Measurements from ENCODE around the gene CARMIL1.

Gene CARMIL1

DNA sequence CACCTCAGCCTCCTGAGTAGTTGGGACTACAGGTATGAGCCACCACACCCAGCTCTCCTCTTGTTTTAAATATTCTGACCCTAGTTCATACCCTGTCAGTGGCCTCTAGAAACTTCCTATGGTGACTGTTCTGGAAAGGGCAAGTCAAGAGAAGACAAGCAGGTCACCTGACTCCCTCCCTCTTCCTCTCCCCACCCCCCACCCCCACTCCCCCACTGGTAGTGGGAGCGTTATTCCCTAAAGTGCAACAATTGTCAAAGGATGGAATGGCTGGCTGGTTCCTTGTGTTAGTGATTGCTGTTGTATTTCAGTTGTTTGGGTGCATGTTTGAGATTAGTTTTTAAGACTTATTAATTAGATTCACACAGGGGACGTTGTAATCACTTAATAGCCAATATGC, 136.1 kb downstream of the CARMIL1 start:
- H3K9ac ChIP-seq (ENCODE audit: low read depth, low read length): no peak overlapping the region
- H3K4me3 ChIP-seq (ENCODE audit: low read length): no peak overlapping the region
- H3K27me3 ChIP-seq (ENCODE audit: control insufficient read depth, insufficient read depth, low read length): no peaks in the 10 kb centered on the region
- H3K9me3 ChIP-seq (replicated peaks; ENCODE audit: low read length): no peaks in the 10 kb centered on the region
- no peaks in the 10 kb centered on the region for H3K4me1 ChIP-seq (ENCODE audit: control insufficient read depth, insufficient read depth, low read length)
- H3K4me2 ChIP-seq (ENCODE audit: low read length): no peak overlapping the region
- H3K36me3 ChIP-seq (ENCODE audit: insufficient read depth, low read length): no peaks in the 10 kb centered on the region

GRCh38 chr6:25415701-25416100, 136.5 kb downstream of the CARMIL1 start:
- no peak overlapping the region for H3K4me3 ChIP-seq (ENCODE audit: low read length)
- no peaks in the 10 kb centered on the region for H3K27me3 ChIP-seq (ENCODE audit: control insufficient read depth, insufficient read depth, low read length)
- H3K36me3 ChIP-seq (ENCODE audit: insufficient read depth, low read length): no peaks in the 10 kb centered on the region
- no peaks in the 10 kb centered on the region for H3K9me3 ChIP-seq (replicated peaks; ENCODE audit: low read length)
- H3K4me2 ChIP-seq (ENCODE audit: low read length): no peak overlapping the region
- no peaks in the 10 kb centered on the region for H3K4me1 ChIP-seq (ENCODE audit: control insufficient read depth, insufficient read depth, low read length)
- H3K9ac ChIP-seq (ENCODE audit: low read depth, low read length): no peak overlapping the region

GRCh38 chr6:25417046-25417605, 138.0 kb downstream of the CARMIL1 start:
- Histone ChIP-seq H3K9ac (ENCODE audit: low read depth, low read length) (no peak overlapping the region), H3K4me2 (ENCODE audit: low read length) (no peak overlapping the region), H3K36me3 (ENCODE audit: insufficient read depth, low read length) (no peaks in the 10 kb centered on the region), H3K4me1 (ENCODE audit: control insufficient read depth, insufficient read depth, low read length) (no peaks in the 10 kb centered on the region), H3K9me3 (replicated peaks; ENCODE audit: low read length) (no peaks in the 10 kb centered on the region), H3K4me3 (ENCODE audit: low read length) (no peak overlapping the region), H3K27me3 (ENCODE audit: control insufficient read depth, insufficient read depth, low read length) (no peaks in the 10 kb centered on the region)

- Histone ChIP-seq H3K9me3 (replicated peaks; ENCODE audit: low read length) (no peaks in the 10 kb centered on the region), H3K27me3 (ENCODE audit: control insufficient read depth, insufficient read depth, low read length) (no peaks in the 10 kb centered on the region), H3K9ac (ENCODE audit: low read depth, low read length) (no peak overlapping the region), H3K4me3 (ENCODE audit: low read length) (no peak overlapping the region), H3K4me1 (ENCODE audit: control insufficient read depth, insufficient read depth, low read length) (no peaks in the 10 kb centered on the region), H3K36me3 (ENCODE audit: insufficient read depth, low read length) (no peaks in the 10 kb centered on the region), H3K4me2 (ENCODE audit: low read length) (peak overlapping the region; percentile 35)
Measured at GRCh38 chr6:25418454-25419052, 139.4 kb downstream of the CARMIL1 start.

DNA sequence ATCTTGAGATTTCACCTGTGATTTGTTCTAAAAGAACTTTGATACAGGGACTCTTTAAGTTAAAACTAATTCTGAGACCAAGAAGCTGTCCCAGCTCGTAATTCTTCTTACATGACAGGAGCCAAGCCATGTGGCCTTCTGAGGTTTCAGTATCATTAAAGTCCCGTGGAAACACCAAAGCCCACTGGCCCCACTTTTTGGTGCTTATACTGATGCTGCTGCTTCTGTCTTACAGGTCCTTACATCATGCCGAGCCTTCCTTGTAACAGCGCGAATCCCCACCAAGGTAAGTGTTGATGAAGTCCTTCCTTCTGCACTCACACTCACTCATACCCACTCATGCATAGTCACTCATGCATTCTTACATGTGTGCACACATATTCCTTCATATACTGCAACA, 140.7 kb downstream of the CARMIL1 start:
- Histone ChIP-seq H3K9ac (ENCODE audit: low read depth, low read length) (no peak overlapping the region), H3K27me3 (ENCODE audit: control insufficient read depth, insufficient read depth, low read length) (no peaks in the 10 kb centered on the region), H3K4me2 (ENCODE audit: low read length) (no peak overlapping the region), H3K9me3 (replicated peaks; ENCODE audit: low read length) (no peaks in the 10 kb centered on the region), H3K36me3 (ENCODE audit: insufficient read depth, low read length) (no peaks in the 10 kb centered on the region), H3K4me3 (ENCODE audit: low read length) (no peak overlapping the region), H3K4me1 (ENCODE audit: control insufficient read depth, insufficient read depth, low read length) (no peaks in the 10 kb centered on the region)

- H3K4me1 ChIP-seq (ENCODE audit: control insufficient read depth, insufficient read depth, low read length): no peaks in the 10 kb centered on the region
- no peak overlapping the region for H3K4me2 ChIP-seq (ENCODE audit: low read length)
- H3K36me3 ChIP-seq (ENCODE audit: insufficient read depth, low read length): no peaks in the 10 kb centered on the region
- H3K9ac ChIP-seq (ENCODE audit: low read depth, low read length): no peak overlapping the region
- no peaks in the 10 kb centered on the region for H3K9me3 ChIP-seq (replicated peaks; ENCODE audit: low read length)
- H3K27me3 ChIP-seq (ENCODE audit: control insufficient read depth, insufficient read depth, low read length): no peaks in the 10 kb centered on the region
- H3K4me3 ChIP-seq (ENCODE audit: low read length): no peak overlapping the region
Measured at GRCh38 chr6:25423358-25423757, 144.2 kb downstream of the CARMIL1 start.

DNA sequence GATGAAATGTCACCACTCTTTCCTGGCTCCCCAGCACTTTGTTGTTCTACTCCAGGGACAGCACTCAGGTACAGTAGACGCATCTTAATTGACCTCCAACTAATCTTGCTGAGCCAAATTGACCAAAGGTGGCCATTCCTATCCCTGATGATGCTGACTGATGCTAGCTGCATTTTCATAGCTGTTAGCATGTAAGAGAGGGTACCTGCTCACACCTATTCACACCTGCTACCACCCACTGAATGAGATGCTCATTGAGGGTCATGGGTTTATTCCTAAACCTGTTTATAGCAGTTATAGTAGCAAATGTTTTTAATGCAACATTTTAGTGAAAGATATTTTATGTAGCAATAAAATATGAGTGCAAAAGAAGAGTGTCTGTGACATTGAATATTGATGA, 145.1 kb downstream of the CARMIL1 start:
- Histone ChIP-seq H3K36me3 (ENCODE audit: insufficient read depth, low read length) (no peaks in the 10 kb centered on the region), H3K4me2 (ENCODE audit: low read length) (no peak overlapping the region), H3K27me3 (ENCODE audit: control insufficient read depth, insufficient read depth, low read length) (no peaks in the 10 kb centered on the region), H3K4me3 (ENCODE audit: low read length) (no peak overlapping the region), H3K9ac (ENCODE audit: low read depth, low read length) (no peak overlapping the region), H3K9me3 (replicated peaks; ENCODE audit: low read length) (no peaks in the 10 kb centered on the region), H3K4me1 (ENCODE audit: control insufficient read depth, insufficient read depth, low read length) (no peaks in the 10 kb centered on the region)

DNA sequence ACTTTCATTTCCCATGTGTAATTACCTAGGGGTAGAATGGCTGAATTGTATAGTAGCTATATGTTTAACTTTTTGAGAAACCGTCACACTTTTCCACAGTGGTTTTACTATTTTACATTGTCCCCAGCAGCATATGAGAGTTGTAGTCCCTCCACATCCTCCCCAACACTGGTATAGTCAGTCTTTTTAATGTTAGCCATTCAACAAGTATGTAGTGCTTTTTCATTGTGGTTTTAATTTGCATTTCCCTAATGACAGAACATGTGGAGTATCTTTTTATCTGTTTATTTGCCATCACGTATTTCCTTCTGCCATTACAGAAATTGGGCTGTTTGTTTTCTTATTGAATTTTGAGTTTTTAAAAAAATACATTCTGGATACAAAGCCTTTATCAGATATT, 148.4 kb downstream of the CARMIL1 start:
- Histone ChIP-seq H3K27me3 (ENCODE audit: control insufficient read depth, insufficient read depth, low read length) (no peaks in the 10 kb centered on the region), H3K9me3 (replicated peaks; ENCODE audit: low read length) (no peaks in the 10 kb centered on the region), H3K4me3 (ENCODE audit: low read length) (no peak overlapping the region), H3K9ac (ENCODE audit: low read depth, low read length) (no peak overlapping the region), H3K4me1 (ENCODE audit: control insufficient read depth, insufficient read depth, low read length) (no peaks in the 10 kb centered on the region), H3K36me3 (ENCODE audit: insufficient read depth, low read length) (no peaks in the 10 kb centered on the region), H3K4me2 (ENCODE audit: low read length) (no peak overlapping the region)

DNA sequence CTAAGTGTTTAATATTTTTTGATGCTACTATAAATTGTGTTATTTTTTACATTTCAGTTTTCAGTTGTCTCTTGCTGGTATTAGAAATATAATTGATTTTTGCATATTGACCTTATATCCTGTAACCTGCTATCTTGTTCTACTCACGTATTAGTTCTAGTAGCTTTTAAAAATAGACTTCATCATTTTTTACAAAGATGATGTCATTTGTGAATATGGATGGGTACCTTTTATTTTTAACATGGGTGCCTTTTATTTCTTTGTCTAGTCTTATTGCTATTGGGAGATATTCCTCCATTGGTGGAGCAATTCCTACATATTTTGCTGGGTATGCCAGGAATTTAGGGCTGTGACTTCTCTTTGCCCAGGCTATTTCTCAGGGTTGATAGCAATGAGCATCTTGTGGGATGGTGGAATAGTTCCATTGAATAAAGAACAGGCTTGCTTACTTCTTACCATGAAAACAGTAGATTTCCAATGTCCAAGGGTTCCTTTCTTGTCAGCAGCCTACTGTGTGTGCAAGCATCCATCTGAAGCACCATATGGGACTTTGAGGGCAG, 149.7 kb downstream of the CARMIL1 start:
- Histone ChIP-seq H3K27me3 (ENCODE audit: control insufficient read depth, insufficient read depth, low read length) (no peaks in the 10 kb centered on the region), H3K4me1 (ENCODE audit: control insufficient read depth, insufficient read depth, low read length) (no peaks in the 10 kb centered on the region), H3K36me3 (ENCODE audit: insufficient read depth, low read length) (no peaks in the 10 kb centered on the region), H3K4me2 (ENCODE audit: low read length) (no peak overlapping the region), H3K4me3 (ENCODE audit: low read length) (no peak overlapping the region), H3K9me3 (replicated peaks; ENCODE audit: low read length) (no peaks in the 10 kb centered on the region), H3K9ac (ENCODE audit: low read depth, low read length) (no peak overlapping the region)

DNA sequence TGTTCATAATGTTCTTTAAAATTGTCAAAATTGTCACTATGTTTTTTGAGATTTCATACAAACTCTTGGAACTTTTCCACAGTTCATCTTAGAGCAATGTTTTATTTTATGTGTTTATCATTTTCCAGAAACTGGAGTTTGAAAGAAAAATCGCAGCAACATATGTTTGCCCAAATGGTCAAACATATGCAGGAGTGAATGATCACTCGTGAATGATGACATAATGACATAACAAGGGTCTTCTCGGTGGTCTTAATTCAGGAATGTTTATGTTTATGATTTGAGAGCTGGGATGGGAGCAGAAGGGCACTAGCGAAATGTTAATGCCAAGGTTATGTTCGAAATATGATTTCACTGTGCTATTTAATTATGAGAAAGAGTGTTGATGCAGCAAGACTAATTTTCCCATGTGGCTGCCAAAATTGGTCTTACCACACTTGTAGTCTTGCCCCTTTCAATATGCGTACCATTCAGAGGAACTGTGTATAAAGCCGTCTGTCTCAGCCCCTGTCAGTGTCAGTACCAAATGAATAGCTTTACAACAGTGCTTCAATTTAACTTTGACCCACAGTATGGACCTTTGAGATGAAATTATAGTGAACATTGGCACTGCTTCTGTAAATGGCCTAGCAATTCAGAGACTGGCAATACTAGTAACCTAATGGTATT, 152.3 kb downstream of the CARMIL1 start:
- no peak overlapping the region for H3K9ac ChIP-seq (ENCODE audit: low read depth, low read length)
- H3K4me1 ChIP-seq (ENCODE audit: control insufficient read depth, insufficient read depth, low read length): no peaks in the 10 kb centered on the region
- H3K36me3 ChIP-seq (ENCODE audit: insufficient read depth, low read length): no peaks in the 10 kb centered on the region
- H3K27me3 ChIP-seq (ENCODE audit: control insufficient read depth, insufficient read depth, low read length): no peaks in the 10 kb centered on the region
- no peak overlapping the region for H3K4me3 ChIP-seq (ENCODE audit: low read length)
- no peaks in the 10 kb centered on the region for H3K9me3 ChIP-seq (replicated peaks; ENCODE audit: low read length)
- no peak overlapping the region for H3K4me2 ChIP-seq (ENCODE audit: low read length)

DNA sequence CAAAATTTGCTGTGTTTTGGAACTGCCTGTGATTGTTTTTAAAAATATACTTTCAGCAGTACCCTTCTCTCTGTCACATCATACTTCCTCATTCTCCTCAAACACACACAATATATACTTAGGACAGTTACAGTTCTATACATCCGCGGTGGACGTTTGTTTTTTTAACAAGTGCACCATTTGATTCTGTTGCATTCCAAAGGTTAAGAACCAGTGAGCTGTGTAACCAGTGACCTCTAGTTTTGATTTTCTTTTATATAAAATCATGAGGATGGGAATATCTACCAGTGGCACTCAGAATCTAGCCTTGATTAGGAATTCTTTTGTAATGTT, 152.8 kb downstream of the CARMIL1 start:
- Histone ChIP-seq H3K9ac (ENCODE audit: low read depth, low read length) (no peak overlapping the region), H3K27me3 (ENCODE audit: control insufficient read depth, insufficient read depth, low read length) (no peaks in the 10 kb centered on the region), H3K36me3 (ENCODE audit: insufficient read depth, low read length) (no peaks in the 10 kb centered on the region), H3K4me1 (ENCODE audit: control insufficient read depth, insufficient read depth, low read length) (no peaks in the 10 kb centered on the region), H3K4me3 (ENCODE audit: low read length) (no peak overlapping the region), H3K4me2 (ENCODE audit: low read length) (no peak overlapping the region), H3K9me3 (replicated peaks; ENCODE audit: low read length) (no peaks in the 10 kb centered on the region)

DNA sequence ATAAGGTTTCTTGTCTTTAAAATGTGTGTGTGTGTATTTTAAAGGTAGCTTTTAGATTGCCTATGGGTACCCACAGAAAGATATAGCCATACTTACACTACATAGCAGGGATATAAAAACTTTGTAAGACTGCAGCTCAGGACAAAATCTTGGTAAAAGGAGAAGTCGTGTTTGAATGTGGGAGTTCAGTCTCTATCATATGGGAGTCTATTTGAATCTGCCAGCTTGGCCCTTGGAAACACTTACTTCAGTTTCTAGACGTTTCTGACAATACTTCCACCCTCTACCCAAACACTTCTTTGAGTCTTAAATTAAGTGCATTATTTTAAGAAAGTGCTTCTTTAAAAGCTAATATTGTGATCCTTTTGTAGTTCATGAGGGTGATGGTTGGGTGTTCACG, 155.7 kb downstream of the CARMIL1 start:
- H3K27me3 ChIP-seq (ENCODE audit: control insufficient read depth, insufficient read depth, low read length): no peaks in the 10 kb centered on the region
- H3K9ac ChIP-seq (ENCODE audit: low read depth, low read length): no peak overlapping the region
- no peaks in the 10 kb centered on the region for H3K4me1 ChIP-seq (ENCODE audit: control insufficient read depth, insufficient read depth, low read length)
- H3K9me3 ChIP-seq (replicated peaks; ENCODE audit: low read length): no peaks in the 10 kb centered on the region
- H3K4me2 ChIP-seq (ENCODE audit: low read length): no peak overlapping the region
- no peaks in the 10 kb centered on the region for H3K36me3 ChIP-seq (ENCODE audit: insufficient read depth, low read length)
- H3K4me3 ChIP-seq (ENCODE audit: low read length): no peak overlapping the region

Data from skeletal muscle satellite cell (primary cell).